Measurements from ENCODE around the gene RPUSD2.

The RPUSD2 gene

GRCh38 chr15:40613080-40613479 is 44.0 kb downstream of the RPUSD2 start:
- in situ Hi-C loops (cut with HindIII; ENCODE audit: low sequenced_read_pairs) = no loop called here

GRCh38 chr15:40618023-40618422 is 48.9 kb downstream of the RPUSD2 start:
- in situ Hi-C loops (cut with HindIII; ENCODE audit: low sequenced_read_pairs) = no loop called here

GRCh38 chr15:40618906-40619305 is 49.8 kb downstream of the RPUSD2 start:
- in situ Hi-C loops (cut with HindIII; ENCODE audit: low sequenced_read_pairs) = no loop called here

- in situ Hi-C loops (cut with HindIII; ENCODE audit: low sequenced_read_pairs) = no loop called here
Measured at GRCh38 chr15:40623361-40623760, 54.3 kb downstream of the RPUSD2 start.

Measured in DLD1 (cell line).